Inferior parietal cortex (tissue), 1 donor: ENCODE results near the gene SH3PXD2A.

Source experiments
- DNase-seq: peaks from one replicate; pipeline ENCODE4 v3.0.0-alpha.2; 2016; ENCODE audit errors: extremely low spot score

Gene SH3PXD2A

DNA sequence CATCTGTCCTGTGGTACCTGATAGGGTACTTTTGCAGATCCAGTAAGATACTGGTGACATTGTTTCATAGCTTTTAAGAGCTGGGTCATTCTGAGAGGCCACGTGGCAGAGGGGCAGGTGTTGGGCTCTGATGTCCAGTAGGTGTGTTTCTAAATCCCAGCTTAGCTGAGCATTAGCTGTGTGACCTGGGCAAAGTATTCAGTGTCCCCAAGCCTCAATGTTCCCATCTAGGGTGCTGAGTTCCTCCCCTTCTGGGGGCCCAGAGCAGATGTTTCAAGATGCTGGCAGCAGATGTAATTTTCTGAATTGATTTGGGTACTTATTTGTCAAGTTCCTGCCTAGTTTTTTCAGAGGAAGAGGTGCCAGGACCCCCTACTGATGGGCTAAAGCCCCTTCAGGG lies 309.0 kb downstream of the SH3PXD2A start:
- DNase-seq: no peak

DNA sequence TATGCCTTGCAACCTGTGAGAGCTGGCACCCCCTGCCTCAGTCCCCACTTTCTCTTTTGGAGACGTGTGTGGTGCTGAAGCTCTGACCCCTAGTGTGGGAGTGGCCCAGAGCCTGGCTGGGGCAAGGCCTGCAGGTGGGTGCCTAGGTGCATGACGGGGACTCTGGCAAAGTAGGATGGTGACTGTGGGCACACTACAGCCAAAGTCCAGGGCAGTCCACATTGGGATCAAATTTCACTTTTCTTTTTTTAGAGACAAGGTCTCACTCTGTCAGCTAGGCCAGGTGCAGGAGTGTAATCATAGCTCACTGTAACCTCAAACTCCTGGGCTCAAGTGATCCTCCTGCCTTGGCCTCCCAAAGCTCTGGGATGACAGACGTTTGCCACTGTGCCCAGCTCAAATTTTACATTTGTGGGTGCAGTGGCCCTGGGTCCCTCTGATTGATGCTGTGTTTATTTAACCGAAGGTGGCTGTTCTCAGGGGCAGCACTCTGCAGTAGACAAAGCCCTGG lies 309.6 kb downstream of the SH3PXD2A start:
- no peak for DNase-seq

DNA sequence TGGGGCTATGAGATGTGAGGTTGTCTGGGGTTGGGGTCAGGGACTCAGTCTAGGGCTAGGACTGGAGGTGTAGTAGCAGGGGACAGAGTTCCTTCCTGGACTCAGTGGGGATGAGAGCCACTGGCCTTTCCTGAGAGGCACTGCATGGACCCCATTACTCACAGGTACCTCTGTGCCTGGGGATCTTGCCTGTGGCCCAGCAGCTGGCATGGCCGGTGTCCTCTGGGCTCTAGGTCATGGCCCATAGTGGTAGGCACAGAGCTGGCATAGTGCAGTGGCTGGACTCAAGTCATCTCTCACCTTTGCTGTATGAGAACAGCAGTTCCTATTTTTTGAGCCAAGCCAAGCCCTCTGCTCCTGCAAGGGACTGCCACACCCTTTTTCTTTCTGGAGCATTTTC lies 310.0 kb downstream of the SH3PXD2A start:
- no peak for DNase-seq

DNA sequence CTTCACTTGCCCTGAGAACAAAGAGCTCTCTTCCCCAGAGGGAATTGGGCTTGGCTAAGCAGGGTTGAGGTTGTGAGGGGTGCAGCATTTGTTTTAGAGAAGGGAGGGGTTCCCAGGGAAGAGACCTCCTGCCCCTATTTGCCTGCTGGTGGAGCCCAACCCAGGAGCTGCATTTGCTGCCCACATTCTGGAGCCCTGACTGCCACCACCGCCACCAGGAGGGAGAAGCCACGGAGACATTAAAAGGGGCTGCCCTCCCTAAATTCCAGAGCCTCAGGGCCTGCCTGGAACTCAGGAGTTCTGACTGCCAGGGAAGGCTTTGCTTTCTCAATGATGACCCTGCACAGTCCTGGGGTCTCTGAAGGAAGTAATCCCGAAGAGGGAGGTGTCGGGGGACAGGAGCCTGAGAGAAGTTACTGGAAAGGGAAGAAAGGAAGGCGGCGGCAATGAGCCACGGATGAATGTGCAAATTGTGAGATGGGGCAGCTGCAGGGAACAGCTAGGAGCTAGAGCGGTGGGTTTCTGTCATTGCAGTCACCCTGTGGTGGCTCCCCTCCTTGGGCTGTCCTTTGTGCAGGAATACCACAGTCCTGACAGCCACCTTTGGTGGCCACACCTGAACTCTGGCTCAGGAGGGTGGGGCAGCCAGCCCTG lies 310.6 kb downstream of the SH3PXD2A start:
- no peak for DNase-seq
